IPS-NIHi7 (cell line): Measurements from ENCODE around the gene FRMD4A.
"Not testable (repeated sequence)": the region's sequence is repeated elsewhere in the genome, so short reads cannot be mapped to it uniquely, and the experiment has no call there.

Experiments
- DNase-seq: peaks from one replicate; pipeline ENCODE4 v3.0.0; 2012; ENCODE audit warnings: mixed read lengths; ENCODE audit errors: extremely low spot score

Gene FRMD4A

DNA sequence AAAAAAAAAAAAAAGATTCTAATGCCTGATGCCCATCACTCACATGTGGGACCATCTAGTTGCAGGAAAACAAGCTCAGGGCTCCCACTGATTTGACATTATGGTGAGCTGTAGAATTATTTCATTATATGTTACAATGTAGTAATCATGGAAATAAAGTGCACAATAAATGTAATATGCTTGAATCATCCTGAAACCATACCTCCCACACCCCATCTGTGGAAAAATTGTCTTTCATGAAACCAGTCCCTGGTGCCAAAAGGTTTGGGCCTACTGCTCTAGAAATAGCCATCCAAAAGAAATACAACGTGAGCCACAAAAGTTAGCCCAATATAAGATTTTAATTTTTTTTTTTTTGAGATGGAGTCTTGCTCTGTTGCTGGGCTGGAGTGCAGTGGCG, 478.8 kb downstream of the FRMD4A start:
- no peak for DNase-seq

- no peak for DNase-seq
These were observed 481.9 kb downstream of the FRMD4A start for GRCh38 chr10:13848520-13849445.

DNA sequence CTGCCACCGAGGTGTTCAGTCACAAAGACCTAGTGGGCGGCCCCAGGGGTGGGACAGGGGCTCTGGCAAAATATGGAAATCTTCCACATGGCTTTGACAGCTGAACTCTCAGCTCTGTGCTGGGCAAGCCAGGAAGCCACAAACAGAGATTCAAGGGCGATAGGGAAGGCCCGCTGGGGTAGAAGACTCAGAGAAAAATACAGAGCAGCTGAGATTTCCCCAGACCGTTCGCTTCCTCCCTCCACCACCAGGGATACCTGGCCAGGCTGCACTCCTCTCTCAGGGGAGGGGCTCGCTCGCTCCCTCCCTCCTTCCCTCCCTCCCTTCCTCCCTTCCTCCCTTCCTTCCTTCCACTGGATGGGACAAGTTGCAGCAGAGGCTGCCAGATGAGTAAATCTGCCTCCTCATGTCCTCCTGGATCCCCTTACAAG, 483.5 kb downstream of the FRMD4A start:
- DNase-seq, result peak; percentile 76

- no peak for DNase-seq
These were observed 484.8 kb downstream of the FRMD4A start for GRCh38 chr10:13845897-13846296.

- DNase-seq, result no peak
These were observed 486.1 kb downstream of the FRMD4A start for GRCh38 chr10:13844651-13845050.

DNA sequence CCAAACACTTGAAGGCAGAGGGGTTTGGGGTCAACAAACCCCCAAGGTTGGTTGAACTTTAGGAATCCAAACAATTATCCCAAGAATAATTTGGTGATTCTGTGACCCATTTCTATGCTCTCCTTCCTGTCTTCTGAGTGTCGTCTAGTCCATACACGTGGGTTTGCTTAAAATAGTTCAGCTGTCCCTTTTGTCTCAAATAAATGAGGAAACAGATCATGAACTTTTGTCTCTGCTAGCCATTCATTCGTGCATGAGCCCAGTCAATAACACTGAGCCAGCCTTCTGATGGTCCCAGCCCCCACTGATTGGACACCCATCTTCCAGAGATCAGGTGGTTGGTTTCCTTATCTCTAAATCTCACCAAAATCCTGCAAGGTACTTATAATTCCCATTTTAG, 488.6 kb downstream of the FRMD4A start:
- DNase-seq, result no peak

- no peak for DNase-seq
These were observed 490.7 kb downstream of the FRMD4A start for GRCh38 chr10:13840036-13840435.

DNA sequence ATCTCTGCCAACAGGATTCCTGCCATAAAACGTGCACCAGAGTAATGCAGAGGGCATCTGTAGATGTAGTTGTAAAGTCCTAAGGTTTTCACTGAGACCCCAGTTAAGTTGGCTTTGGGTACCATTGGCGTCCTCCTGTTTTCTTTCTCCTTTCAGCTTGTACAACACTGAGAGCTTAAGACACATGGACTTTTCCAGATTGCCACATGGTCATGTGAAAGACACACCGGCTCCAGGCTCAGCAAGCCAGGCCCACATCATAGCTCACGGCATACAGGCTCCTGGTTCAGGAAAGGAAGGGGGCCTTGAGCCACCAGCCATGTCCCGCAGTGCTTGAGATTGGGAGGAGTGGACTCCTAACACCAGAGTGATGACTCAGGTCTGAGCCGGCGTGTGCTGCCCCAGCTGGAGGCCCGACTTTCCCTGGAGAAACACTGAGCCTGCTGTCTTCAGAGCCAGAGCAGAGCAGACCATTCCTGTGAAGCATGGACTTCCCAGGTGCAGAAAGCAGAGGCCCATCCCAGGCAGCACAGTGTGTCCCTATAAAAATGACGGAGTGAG, 491.2 kb downstream of the FRMD4A start:
- DNase-seq, result peak; percentile 68

DNA sequence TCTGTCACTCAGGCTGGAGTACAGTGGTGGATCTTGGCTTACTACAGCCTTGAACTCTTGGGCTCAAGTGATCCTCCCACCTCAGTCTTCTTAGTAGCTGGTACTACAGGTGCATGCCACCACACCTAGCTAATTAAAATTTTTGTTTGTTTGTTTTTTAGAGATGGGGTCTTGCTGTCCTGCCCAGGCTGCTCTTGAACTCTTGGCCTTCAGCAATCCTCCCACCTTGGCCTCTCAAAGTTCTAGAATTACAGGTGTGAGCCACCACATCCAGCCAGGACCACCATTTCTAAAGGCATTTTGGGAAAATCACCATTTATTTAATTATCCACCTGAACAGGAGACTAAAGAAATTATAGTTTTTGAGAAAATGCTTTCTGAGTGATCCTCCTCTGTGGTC, 491.7 kb downstream of the FRMD4A start:
- DNase-seq, result no peak

DNA sequence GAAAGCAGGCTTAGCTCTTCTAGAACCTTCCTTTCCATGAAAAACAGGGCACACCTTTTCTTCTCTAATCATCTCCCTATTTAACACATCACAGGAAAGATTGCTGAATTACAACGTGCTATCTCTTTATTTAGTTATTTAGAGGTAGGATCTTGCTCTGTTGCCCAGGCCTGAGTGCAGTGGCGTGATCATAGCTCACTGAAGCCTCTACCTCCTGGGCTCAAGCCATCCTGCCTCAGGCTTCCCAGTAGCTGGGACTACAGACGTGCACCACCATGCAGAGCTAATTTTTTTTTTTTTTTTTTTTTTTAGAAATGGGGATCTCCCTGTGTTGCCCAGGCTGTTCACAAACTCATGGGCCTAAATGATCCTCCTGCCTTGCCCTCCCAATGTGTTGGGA, 492.8 kb downstream of the FRMD4A start:
- DNase-seq, result no peak

DNA sequence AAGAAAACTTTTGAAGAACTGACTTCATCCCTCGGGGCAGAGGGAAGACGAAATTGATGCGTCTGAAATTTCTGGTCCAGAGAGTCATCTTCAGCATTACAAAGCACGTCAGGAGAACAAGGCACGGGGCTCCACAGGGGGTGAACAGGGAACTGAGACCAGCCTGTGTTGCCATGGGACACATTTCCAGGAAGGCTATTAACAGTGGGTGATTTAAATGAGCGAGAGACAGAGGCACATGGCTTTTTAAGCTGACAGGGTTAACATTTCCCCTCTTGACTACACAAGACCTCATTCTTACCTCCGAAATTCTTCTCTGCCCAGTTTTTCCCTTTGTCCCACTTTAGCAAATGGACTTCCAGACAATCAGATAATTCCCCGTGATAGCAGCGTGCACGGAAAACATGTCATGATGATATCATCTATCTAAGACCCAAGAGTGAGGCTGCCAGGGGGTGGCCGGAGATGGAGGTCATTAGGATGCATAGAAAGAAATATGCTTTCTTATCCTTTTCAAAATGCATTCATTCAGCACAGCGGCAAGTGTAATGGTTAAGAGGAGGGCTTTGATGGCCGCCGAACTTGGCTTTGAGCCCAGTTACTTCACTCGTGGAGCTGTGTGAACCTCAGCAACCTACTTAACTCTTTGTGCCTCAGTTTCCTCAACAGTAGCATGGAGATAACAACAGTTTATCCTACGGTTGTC, 496.0 kb downstream of the FRMD4A start:
- no peak for DNase-seq

DNA sequence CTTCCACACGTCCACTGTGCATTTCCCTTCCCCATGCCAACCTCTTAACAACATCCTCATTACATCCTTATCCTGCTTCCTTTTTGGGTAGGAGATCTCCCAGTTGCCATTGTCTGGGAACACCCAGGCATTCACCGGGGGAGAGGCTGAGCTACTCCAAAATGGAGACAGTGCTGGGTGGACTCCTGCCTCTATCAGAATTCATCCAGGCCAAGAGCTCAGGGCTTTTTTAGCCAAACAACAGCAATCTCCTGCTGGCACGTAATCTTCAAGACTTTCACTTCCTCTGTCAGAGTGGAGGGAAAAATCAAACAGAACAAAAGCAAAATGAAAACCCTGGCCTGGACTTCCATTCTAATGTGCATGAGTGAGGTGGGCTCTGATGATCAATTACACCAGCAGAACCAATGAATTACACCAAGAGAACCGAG, 499.0 kb downstream of the FRMD4A start:
- DNase-seq, result no peak

GRCh38 chr10:13830385-13830784, 500.3 kb downstream of the FRMD4A start:
- DNase-seq, result peak; percentile 55

DNA sequence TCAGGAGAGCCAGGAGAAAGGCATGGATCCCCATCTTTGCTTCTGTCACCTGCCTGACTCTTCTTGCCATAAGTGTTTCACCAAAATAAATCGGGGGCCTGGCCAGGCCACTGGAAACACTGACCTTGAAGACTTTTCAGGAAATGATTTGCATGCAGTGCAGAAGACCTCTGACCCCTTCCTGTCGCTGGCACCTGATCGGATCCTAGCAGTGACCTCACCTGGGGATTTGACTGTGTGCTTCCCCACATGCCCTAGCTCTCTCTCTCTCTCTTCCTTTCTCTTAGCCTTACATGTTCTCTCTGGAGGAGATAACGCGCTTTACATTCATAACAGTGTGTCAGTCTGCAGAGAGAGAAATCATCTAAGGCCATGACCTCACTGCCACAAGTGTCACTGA, 500.9 kb downstream of the FRMD4A start:
- no peak for DNase-seq

DNA sequence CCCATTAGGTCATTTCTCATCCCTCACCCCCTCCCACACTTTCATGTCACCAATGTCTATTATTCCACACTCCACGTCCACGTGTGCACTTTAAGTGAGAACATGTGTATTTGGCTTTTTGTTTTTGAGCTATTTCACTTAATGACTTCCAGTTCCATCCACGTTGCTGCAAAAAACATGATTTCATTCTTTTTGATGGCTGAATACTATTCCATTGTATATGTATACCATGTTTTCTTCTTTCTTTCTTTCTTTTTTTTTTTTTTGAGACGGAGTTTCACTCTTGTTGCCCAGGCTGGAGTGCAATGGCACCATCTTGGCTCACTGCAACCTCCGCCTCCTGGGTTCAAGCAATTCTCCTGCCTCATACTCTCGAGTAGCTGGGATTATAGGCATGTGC, 502.4 kb downstream of the FRMD4A start:
- DNase-seq, result not testable (repeated sequence)

- DNase-seq, result no peak
These were observed 503.5 kb downstream of the FRMD4A start for GRCh38 chr10:13827076-13827797.

- DNase-seq, result no peak
These were observed 506.9 kb downstream of the FRMD4A start for GRCh38 chr10:13823709-13824405.

DNA sequence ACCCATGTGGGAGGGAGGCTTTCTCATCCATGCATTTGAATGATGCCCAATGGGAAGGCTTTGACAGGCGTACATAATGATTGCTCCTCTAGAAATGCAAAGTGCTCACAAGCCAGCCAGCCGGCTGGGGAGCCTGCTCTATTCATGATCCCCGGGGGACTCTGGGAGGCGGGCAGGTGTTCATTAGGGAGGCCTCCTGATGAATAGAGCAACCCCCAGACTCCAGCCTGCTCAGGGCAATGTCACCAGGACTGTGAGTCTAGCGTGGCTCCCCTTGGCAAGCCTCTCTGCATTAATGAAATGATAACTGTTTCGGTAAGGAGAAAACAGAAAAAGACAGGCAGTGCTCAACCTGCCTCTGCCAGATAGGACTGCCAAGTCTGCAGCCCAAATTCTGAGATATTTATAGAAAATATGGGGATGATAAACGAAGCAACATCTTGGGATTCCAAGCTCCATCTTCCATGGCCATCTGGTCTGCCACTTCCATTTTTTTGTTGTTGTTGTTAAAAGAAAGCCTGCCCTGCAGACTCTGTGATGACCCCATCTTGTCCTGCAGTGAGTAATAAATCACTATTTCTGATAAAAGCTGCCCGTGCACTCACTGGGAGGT, 507.5 kb downstream of the FRMD4A start:
- DNase-seq, result peak; percentile 43

GRCh38 chr10:13822490-13822889, 508.2 kb downstream of the FRMD4A start:
- DNase-seq, result no peak

- no peak for DNase-seq
These were observed 509.8 kb downstream of the FRMD4A start for GRCh38 chr10:13820964-13821337.
